Measurements from ENCODE around the gene NAP1L4.
"Not testable (repeated sequence)": the region's sequence is repeated elsewhere in the genome, so short reads cannot be mapped to it uniquely, and the experiment has no call there.

NAP1L4 gene

DNA sequence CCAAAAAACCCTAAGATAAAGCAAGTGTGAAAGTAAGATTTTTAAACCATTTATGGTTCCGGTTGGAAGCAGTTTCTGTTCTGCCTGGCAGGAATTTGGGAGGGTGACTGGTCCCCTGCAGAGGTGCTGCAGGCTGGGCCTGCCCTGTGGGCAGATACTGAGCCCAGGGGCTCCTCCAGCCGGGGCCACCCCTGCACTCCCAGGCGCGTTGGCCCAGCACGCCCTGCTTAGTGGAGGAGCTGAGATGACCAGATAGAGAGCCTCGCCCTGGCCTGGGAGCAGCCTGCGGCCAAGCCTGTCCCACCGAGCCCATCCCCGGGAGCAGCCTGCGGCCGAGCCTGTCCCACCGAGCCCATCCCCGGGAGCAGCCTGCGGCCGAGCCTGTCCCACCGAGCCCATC lies 70.9 kb downstream of the NAP1L4 start:
- DNase-seq, result no peak

DNA sequence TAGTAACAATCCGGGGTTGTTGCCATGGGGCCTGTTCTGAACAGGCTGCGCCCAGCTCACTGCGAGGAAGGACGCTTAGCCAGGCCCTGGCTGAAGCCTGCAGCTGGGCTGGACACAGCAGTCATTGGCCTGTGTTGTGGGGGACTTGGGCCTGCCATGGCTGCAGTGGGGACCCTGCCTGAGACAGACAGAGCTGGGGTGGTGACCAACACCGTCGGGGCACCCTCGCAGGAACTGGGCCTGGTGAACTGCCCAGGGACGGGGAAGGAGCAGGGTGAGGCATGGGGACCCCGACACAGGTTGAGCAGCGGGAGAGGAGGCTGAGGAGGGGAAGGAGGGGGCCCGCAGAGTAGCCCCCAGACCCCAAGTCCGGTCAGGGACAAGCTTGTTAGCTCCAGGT lies 71.8 kb downstream of the NAP1L4 start:
- no peak for DNase-seq

- no peak for DNase-seq
These were observed 72.3 kb downstream of the NAP1L4 start for GRCh38 chr11:2919837-2920236.

DNA sequence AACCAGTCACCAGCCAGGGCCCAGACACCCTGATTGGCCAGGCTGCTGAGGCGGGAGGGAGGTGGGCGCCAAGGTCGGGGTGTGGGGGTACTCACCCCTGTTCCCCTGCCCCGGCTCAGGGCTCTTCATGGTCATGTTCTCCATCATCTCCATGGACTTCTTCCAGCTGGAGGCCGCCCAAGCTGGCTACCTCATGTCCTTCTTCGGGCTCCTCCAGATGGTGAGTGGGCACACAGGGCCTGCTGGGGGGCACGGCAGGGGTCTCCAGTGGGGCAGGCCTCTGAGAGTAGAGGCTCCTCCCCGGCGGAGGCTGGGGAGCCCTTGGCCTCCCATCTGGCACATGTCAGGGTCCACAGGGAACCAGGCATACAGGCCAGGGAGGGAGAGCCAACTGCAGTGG lies 72.9 kb downstream of the NAP1L4 start:
- no peak for DNase-seq

- DNase-seq, result no peak
These were observed 74.2 kb downstream of the NAP1L4 start for GRCh38 chr11:2917842-2918490.

GRCh38 chr11:2916892-2917645 lies 75.1 kb downstream of the NAP1L4 start:
- DNase-seq, result no peak

GRCh38 chr11:2916114-2916891 lies 75.8 kb downstream of the NAP1L4 start:
- no peak for DNase-seq

GRCh38 chr11:2915473-2915872 lies 76.7 kb downstream of the NAP1L4 start:
- DNase-seq, result no peak

GRCh38 chr11:2914455-2915195 lies 77.5 kb downstream of the NAP1L4 start:
- no peak for DNase-seq

GRCh38 chr11:2913776-2914175 lies 78.4 kb downstream of the NAP1L4 start:
- no peak for DNase-seq

GRCh38 chr11:2913019-2913431 lies 79.1 kb downstream of the NAP1L4 start:
- DNase-seq, result no peak

- no peak for DNase-seq
These were observed 79.6 kb downstream of the NAP1L4 start for GRCh38 chr11:2912498-2912897.

- no peak for DNase-seq
These were observed 80.2 kb downstream of the NAP1L4 start for GRCh38 chr11:2911785-2912391.

- no peak for DNase-seq
These were observed 80.9 kb downstream of the NAP1L4 start for GRCh38 chr11:2911088-2911784.

- no peak for DNase-seq
These were observed 81.7 kb downstream of the NAP1L4 start for GRCh38 chr11:2910401-2910955.

DNA sequence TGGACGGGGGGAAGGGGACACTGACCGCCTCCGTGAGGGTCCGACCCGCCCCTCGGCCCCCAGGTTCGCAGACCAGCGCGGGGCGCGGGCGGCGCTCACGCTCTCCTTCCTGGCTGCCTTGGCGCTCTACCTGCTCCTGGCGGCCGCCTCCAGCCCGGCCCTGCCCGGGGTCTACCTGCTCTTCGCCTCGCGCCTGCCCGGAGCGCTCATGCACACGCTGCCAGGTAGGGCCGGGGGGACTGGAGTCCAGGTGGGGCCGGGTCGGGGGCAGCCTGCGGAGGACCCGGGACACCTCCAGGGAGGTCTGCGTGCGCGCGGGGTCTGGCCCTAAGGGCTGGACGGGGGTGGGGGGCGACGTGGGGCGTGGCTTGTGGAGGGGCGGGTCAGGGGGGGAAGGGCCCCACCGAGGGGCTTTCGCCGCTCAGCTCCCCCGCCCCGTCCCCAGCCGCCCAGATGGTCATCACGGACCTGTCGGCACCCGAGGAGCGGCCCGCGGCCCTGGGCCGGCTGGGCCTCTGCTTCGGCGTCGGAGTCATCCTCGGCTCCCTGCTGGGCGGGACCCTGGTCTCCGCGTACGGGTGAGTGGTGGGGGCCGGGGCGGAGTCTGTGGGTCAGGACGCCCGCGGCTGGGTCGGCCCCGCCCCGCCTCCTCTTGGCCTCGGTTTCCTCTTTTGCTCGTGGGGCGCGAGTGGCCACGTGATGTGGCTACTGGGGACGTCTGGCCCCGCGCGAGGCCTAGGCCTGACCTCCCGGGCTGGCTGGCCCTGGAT lies 82.8 kb downstream of the NAP1L4 start:
- no peak for DNase-seq

- no peak for DNase-seq
These were observed 84.0 kb downstream of the NAP1L4 start for GRCh38 chr11:2908130-2908529.

DNA sequence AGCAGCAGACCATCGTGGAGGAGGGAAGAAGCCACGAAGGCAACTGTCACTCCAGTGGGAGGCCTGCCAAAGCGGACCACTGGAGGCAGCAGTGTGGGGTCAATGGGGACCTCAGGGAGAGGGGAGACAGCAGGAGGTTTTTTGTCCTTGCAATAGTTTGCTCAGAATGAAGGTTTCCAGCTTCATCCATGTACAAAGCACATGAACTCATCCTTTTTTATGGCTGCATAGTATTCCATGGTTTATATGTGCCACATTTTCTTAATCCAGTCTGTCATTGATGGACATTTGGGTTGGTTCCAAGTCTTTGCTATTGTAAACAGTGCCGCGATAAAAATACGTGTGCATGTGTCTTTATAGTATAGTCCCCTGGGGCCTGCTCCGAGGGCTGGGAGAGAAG lies 86.8 kb downstream of the NAP1L4 start:
- not testable (repeated sequence) for DNase-seq

- DNase-seq, result no peak
These were observed 87.7 kb downstream of the NAP1L4 start for GRCh38 chr11:2904153-2905052.

GRCh38 chr11:2903672-2904011 lies 88.5 kb downstream of the NAP1L4 start:
- no peak for DNase-seq
